AML-193 (cell line): ENCODE data around the gene PDIA4.
"Not testable (repeated sequence)": the region's sequence is repeated elsewhere in the genome, so short reads cannot be mapped to it uniquely, and the experiment has no call there.

Experiments used
- DNase-seq, 2 experiments: peaks; one replicate each; lab custom pipeline; 2025; lab: John Stamatoyannopoulos, UW

PDIA4 gene

GRCh38 chr7:149028346-149029109 is at the start of gene PDIA4:
Gene PDIA4 (minus strand): TSS chr7:149028505. CDS start chr7:149028408, 97 bp downstream.
- DNase-seq, result peak; percentile 97

- no peak for DNase-seq
Observed at GRCh38 chr7:149077594-149077993, 49.3 kb upstream of the PDIA4 start.

GRCh38 chr7:149075286-149075685 is 47.0 kb upstream of the PDIA4 start:
- DNase-seq, result no peak

- no peak for DNase-seq
Observed at GRCh38 chr7:149074116-149074885, 46.0 kb upstream of the PDIA4 start.

GRCh38 chr7:149072438-149072775 is 44.1 kb upstream of the PDIA4 start:
- no peak for DNase-seq

GRCh38 chr7:149071641-149072437 is 43.5 kb upstream of the PDIA4 start:
- no peak for DNase-seq

- no peak for DNase-seq
Observed at GRCh38 chr7:149071182-149071635, 42.9 kb upstream of the PDIA4 start.

- DNase-seq, result no peak
Observed at GRCh38 chr7:149070372-149071125, 42.2 kb upstream of the PDIA4 start.

- DNase-seq, result no peak
Observed at GRCh38 chr7:149067869-149068268, 39.6 kb upstream of the PDIA4 start.

- no peak for DNase-seq
Observed at GRCh38 chr7:149063476-149063875, 35.2 kb upstream of the PDIA4 start.

GRCh38 chr7:149062217-149062899 is 34.1 kb upstream of the PDIA4 start:
- DNase-seq, result not testable (repeated sequence)

- DNase-seq, result no peak
Observed at GRCh38 chr7:149060156-149060555, 31.9 kb upstream of the PDIA4 start.

- no peak for DNase-seq
Observed at GRCh38 chr7:149053885-149054284, 25.6 kb upstream of the PDIA4 start.

- DNase-seq, result no peak
Observed at GRCh38 chr7:149053384-149053783, 25.1 kb upstream of the PDIA4 start.

- no peak for DNase-seq
Observed at GRCh38 chr7:149050941-149051340, 22.6 kb upstream of the PDIA4 start.

- DNase-seq, result no peak
Observed at GRCh38 chr7:149048805-149049204, 20.5 kb upstream of the PDIA4 start.

GRCh38 chr7:149046416-149046815 is 18.1 kb upstream of the PDIA4 start:
- no peak for DNase-seq

GRCh38 chr7:149043936-149044335 is 15.6 kb upstream of the PDIA4 start:
- no peak for DNase-seq

GRCh38 chr7:149041350-149041749 is 13.0 kb upstream of the PDIA4 start:
- no peak for DNase-seq

GRCh38 chr7:149038641-149039040 is 10.3 kb upstream of the PDIA4 start:
- DNase-seq, result not testable (repeated sequence)

- no peak for DNase-seq
Observed at GRCh38 chr7:149036676-149037075, 8.4 kb upstream of the PDIA4 start.
